ENCODE measurements around the gene LMNA. TPM values are rescaled to one million over a fixed set of nuclear protein-coding genes. Genes with fewer than 3 reads are reported as not detected.

The LMNA gene
- total RNA-seq, 1 donor from 2014 or later = 141 TPM

DNA sequence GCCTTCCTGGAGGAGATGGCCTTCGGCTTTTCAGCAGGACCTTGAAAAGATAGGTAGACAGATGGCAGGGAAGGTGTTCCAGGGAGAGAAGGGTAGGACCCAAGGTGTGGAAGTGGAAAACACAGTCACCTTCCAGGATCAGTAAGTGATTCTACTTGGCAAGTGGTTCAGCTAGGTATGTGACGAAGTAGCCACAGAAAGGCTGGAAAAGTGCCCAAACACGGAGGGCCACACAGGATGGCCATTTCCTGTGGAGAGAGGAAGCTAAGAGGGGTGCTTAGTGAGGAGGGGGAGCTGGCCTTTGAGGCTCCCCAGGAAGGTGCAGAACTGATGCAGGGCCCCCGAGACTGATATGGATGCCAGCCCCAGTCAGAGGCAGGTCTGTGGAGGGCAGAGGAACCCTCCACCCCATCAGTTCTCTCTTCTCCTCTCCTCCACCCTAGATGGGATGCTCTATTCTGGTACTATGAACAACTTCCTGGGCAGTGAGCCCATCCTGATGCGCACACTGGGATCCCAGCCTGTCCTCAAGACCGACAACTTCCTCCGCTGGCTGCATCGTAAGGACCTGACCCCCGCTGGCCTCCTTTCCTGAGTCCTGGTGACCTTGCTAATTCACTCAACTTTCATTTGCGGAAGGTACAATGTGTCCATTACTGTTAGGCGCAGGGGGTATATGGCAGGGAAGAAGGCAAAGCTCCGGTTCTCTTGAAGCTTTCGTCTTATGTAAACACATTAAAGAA lies 45.7 kb downstream of the LMNA start:
- TF ChIP-seq, protein P1, sequence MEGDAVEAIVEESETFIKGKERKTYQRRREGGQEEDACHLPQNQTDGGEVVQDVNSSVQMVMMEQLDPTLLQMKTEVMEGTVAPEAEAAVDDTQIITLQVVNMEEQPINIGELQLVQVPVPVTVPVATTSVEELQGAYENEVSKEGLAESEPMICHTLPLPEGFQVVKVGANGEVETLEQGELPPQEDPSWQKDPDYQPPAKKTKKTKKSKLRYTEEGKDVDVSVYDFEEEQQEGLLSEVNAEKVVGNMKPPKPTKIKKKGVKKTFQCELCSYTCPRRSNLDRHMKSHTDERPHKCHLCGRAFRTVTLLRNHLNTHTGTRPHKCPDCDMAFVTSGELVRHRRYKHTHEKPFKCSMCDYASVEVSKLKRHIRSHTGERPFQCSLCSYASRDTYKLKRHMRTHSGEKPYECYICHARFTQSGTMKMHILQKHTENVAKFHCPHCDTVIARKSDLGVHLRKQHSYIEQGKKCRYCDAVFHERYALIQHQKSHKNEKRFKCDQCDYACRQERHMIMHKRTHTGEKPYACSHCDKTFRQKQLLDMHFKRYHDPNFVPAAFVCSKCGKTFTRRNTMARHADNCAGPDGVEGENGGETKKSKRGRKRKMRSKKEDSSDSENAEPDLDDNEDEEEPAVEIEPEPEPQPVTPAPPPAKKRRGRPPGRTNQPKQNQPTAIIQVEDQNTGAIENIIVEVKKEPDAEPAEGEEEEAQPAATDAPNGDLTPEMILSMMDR (conservative IDR thresholded peaks at IDR 0.05) = no peak
- peak overlapping the region; percentile 77 for H3K4me3 Mint-ChIP-seq
- DNase-seq (ENCODE audit: extremely low spot score, unreplicated experiment) = no peak
- H3K9me3 Mint-ChIP-seq = no peaks in the 10 kb centered on the region
- no peaks in the 10 kb centered on the region for H3K27me3 Mint-ChIP-seq
- H3K4me1 Mint-ChIP-seq (ENCODE audit: unreplicated experiment) = peaks cover 7% of the 10 kb centered on the region
- H3K27ac Mint-ChIP-seq = peak overlapping the region; percentile 61
- H3K36me3 Mint-ChIP-seq = no peaks in the 10 kb centered on the region

DNA sequence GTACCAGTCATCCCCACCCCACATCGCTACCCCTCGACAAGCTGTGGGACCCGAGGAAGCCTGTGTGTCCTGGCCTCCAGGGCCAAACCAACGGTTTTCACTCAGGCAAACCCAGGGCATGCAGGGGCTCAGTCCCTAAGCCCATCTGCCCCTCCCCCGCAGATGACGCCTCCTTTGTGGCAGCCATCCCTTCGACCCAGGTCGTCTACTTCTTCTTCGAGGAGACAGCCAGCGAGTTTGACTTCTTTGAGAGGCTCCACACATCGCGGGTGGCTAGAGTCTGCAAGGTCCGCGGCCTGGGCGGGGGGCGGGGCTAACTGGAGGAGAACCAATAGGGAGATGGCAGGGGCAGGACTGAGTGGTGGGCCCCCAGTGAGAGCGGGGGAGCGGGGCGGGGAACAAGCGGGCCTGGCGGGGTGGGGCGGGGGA lies 46.2 kb downstream of the LMNA start:
- Mint-ChIP-seq H3K36me3 (no peaks in the 10 kb centered on the region), H3K9me3 (no peaks in the 10 kb centered on the region), H3K27ac (no peak overlapping the region), H3K4me1 (ENCODE audit: unreplicated experiment) (peaks cover 7% of the 10 kb centered on the region), H3K4me3 (peak overlapping the region; percentile 77), H3K27me3 (no peaks in the 10 kb centered on the region)
- peak; percentile 80 for DNase-seq (ENCODE audit: extremely low spot score, unreplicated experiment)
- TF ChIP-seq, protein P1 (conservative IDR thresholded peaks at IDR 0.05) = no peak

DNA sequence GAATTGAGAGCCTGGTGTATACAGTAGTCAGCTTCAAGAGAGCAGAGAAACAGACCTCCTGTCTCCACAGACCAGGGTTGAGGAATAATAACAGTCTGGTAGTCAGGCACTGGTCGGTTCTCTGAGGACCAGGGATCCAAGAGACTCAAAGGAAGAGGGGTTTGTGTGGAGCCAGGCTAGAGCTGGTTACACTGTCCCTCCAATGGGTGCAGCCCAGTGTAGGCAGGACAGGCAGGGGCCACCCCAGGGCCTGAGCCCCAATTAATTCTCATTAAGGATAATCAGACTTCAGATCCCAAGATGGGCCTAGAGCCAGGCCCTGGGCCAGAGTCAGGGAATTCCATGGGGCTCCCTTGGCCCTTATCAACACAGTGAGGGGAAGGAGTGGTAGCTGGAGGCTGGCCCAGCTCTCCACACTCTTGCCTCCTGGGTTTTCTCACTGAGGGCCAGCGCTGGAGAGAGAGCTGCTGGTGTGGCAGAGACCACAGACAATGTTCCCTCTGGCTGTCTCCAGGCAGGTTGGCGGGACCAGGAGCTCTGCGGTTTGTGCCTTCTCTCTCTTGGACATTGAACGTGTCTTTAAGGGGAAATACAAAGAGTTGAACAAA lies 48.0 kb downstream of the LMNA start:
- H3K36me3 Mint-ChIP-seq = no peaks in the 10 kb centered on the region
- no peak overlapping the region for H3K27ac Mint-ChIP-seq

DNA sequence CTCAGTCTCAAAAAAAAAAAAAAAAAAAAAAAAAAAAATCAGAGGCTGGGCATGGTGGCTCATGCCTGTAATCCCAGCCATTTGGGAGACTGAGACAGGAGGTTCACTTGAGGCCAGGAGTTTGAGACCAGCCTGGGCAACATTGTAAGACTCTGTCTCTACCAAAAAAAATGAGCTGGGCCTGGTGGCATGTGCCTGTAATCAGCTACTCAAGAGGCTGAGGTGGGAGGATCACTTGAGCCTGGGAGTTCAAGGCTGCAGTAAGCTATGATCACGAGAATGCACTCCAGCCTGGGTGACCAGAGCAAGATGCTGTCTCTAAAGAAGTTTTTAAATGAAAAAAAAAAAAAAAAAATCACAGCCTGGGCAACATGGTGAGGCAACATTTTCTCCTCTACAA lies 49.2 kb downstream of the LMNA start:
- Mint-ChIP-seq H3K27ac (no peak overlapping the region), H3K27me3 (no peaks in the 10 kb centered on the region), H3K4me3 (no peak overlapping the region), H3K9me3 (no peaks in the 10 kb centered on the region), H3K36me3 (no peaks in the 10 kb centered on the region), H3K4me1 (ENCODE audit: unreplicated experiment) (peaks cover 7% of the 10 kb centered on the region)
- no peak for DNase-seq (ENCODE audit: extremely low spot score, unreplicated experiment)
- TF ChIP-seq, protein P1 (conservative IDR thresholded peaks at IDR 0.05) = no peak

More for the DNA sequence above, 48.0 kb downstream of the LMNA start:
- DNase-seq (ENCODE audit: extremely low spot score, unreplicated experiment) = no peak
- Mint-ChIP-seq H3K9me3 (no peaks in the 10 kb centered on the region), H3K4me1 (ENCODE audit: unreplicated experiment) (peaks cover 7% of the 10 kb centered on the region), H3K4me3 (no peak overlapping the region), H3K27me3 (no peaks in the 10 kb centered on the region)
- TF ChIP-seq, protein P1 (conservative IDR thresholded peaks at IDR 0.05) = no peak

- Mint-ChIP-seq H3K4me3 (no peak overlapping the region), H3K27ac (no peak overlapping the region), H3K4me1 (ENCODE audit: unreplicated experiment) (peaks cover 7% of the 10 kb centered on the region), H3K27me3 (no peaks in the 10 kb centered on the region), H3K9me3 (no peaks in the 10 kb centered on the region), H3K36me3 (no peaks in the 10 kb centered on the region)
- TF ChIP-seq, protein P1 (conservative IDR thresholded peaks at IDR 0.05) = no peak
- DNase-seq (ENCODE audit: extremely low spot score, unreplicated experiment) = no peak
Measured at GRCh38 chr1:156164125-156164831, 49.8 kb downstream of the LMNA start.

All from type B pancreatic cell (in vitro differentiated cells).